WERI-Rb-1 (cell line): ENCODE data around the gene TLL1.

ENCODE experiments used
- DNase-seq: peaks from one replicate; pipeline ENCODE4 v3.0.0-alpha.2; 2020
- H3K27ac ChIP-seq: fragments of 250-450 bp; sonication (Bioruptor Pico); 2 replicates; pipeline ENCODE4 v1.5.1; 2020; ENCODE audit warnings: mild to moderate bottlenecking, moderate library complexity
- H3K27me3 ChIP-seq: fragments of 250-450 bp; sonication (Bioruptor Pico); 2 replicates; pipeline ENCODE4 v1.5.1; 2021; ENCODE audit warnings: mild to moderate bottlenecking, low read depth, moderate library complexity; ENCODE audit not compliant: insufficient read depth, severe bottlenecking
- H3K36me3 ChIP-seq: fragments of 250-450 bp; sonication (Bioruptor Pico); 2 replicates; pipeline ENCODE4 v1.5.1; 2020; ENCODE audit warnings: mild to moderate bottlenecking, moderate library complexity
- H3K4me3 ChIP-seq: 2 replicates; pipeline ENCODE4 v1.5.1; 2011; ENCODE audit warnings: low read depth, mild to moderate bottlenecking, control low read depth, low read length
- H3K9me3 ChIP-seq: fragments of 250-450 bp; sonication (Bioruptor Pico); 2 replicates; pipeline ENCODE4 v1.5.1; 2021; ENCODE audit warnings: mild to moderate bottlenecking, moderate library complexity; ENCODE audit not compliant: severe bottlenecking
- CTCF ChIP-seq: IDR thresholded peaks from 2 replicates; pipeline ENCODE4 v1.5.1; 2011; ENCODE audit warnings: low read depth, mild to moderate bottlenecking, control low read depth, inconsistent platforms, low read length

Gene TLL1

DNA sequence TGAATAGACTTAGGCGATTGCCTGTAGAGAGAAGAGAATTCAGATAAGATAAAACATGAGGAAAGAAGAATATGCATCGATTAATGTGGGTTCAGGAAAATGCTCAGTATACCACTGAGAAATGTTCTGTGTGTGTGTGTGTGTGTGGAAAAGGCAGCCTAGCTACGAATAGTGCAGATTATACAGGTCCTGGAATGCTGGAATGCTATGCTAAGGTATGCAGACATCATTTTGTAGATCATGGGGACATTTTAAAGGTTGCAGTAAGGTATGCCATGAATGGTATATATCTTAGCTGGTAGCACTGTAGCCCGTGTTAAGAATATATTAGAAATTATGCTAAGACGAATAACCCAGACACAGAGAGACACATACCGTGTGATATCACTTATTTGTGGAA lies 267.9 kb downstream of the TLL1 start:
- TF ChIP-seq CTCF, result no peak
- no peak overlapping the region for H3K4me3 ChIP-seq
- DNase-seq, result no peak
- H3K27me3 ChIP-seq, result no peaks in the 10 kb centered on the region
- H3K27ac ChIP-seq, result no peak overlapping the region
- no peaks in the 10 kb centered on the region for H3K9me3 ChIP-seq
- no peaks in the 10 kb centered on the region for H3K36me3 ChIP-seq

GRCh38 chr4:166143227-166143626 lies 270.2 kb downstream of the TLL1 start:
- H3K4me3 ChIP-seq, result no peak overlapping the region
- no peaks in the 10 kb centered on the region for H3K36me3 ChIP-seq
- no peaks in the 10 kb centered on the region for H3K9me3 ChIP-seq
- H3K27me3 ChIP-seq, result no peaks in the 10 kb centered on the region
- DNase-seq, result no peak
- TF ChIP-seq CTCF, result no peak
- H3K27ac ChIP-seq, result no peak overlapping the region

DNA sequence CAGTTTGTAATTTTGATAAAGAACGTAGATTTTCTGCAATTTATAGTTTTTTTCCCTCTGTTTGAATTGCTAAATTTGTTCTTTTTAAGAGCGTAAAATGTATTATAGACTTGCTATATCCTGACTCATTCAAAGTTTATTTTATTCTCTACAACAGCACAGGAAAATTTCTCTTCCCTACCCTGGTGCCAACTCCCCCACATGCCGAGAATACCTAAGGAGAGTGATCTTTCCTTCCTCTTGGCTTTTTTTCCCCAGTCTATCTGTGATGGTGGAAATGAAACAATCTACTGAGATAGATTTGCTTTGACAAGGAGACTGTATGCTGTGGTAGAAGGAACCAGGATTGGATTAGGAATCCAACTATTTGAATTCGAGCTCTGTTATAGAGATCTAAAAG lies 271.6 kb downstream of the TLL1 start:
- Histone ChIP-seq H3K36me3 (no peaks in the 10 kb centered on the region), H3K27me3 (no peaks in the 10 kb centered on the region), H3K4me3 (no peak overlapping the region), H3K9me3 (no peaks in the 10 kb centered on the region), H3K27ac (no peak overlapping the region)
- DNase-seq, result no peak
- TF ChIP-seq CTCF, result no peak

DNA sequence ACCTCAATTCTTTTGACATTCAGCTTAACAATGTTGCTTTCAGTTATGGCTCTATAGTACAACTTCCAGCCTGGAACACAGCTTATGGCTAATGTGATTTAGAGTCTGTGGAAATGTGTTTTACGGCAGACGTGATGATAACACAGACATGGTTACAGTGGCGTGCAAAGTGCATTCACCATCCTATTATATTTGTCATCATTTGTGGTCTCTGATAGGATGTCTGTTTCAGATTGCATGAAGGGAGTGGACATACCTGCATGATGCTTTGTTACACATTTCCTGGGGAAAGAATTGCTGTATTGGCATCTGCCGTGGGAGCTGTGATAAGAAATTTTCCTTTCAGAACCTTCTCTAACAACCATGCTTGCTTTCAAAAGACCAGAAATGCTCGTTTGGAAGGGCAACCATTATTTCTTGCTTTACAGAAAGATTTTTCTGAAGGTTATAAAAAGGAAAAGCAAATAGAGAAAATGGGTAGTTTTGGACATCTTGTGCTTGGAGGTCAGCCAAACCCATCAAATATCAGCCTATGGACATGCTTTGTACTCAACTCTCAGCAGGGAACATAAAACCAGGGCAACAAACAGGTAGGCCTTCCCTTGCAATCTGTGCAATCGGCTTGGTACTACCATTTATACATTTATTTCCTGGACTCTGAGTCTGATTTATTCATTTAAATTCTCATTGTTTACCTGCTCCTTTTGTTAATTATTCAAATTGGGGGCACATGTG lies 273.9 kb downstream of the TLL1 start:
- Histone ChIP-seq H3K27me3 (no peaks in the 10 kb centered on the region), H3K27ac (no peak overlapping the region)
- no peak for DNase-seq

More for the DNA sequence above, 273.9 kb downstream of the TLL1 start:
- TF ChIP-seq CTCF, result no peak
- Histone ChIP-seq H3K36me3 (no peaks in the 10 kb centered on the region), H3K4me3 (no peak overlapping the region), H3K9me3 (no peaks in the 10 kb centered on the region)
